ENCODE data around the gene NFKBIB.

- no peak for TF ChIP-seq POLR2A (IDR thresholded peaks at IDR 0.05; ENCODE audit: low read length)
- no peak for TF ChIP-seq GATA1 (IDR thresholded peaks at IDR 0.05; ENCODE audit: low read depth, low read length)
Measured at GRCh38 chr19:38892841-38893240, 6.9 kb upstream of the NFKBIB start.
